GM13977 (cell line): ENCODE measurements around the gene FBRSL1.

ENCODE experiments used
- DNase-seq: peaks from one replicate; pipeline ENCODE4 v3.0.0; 2012; ENCODE audit warnings: low spot score
- CTCF ChIP-seq: IDR thresholded peaks from 2 replicates; pipeline ENCODE4 v1.5.1; 2012; ENCODE audit warnings: mild to moderate bottlenecking, control low read depth; ENCODE audit not compliant: insufficient read depth; ENCODE audit errors: extremely low read depth, missing control alignments
- in situ Hi-C: fragments of 300-500 bp; cut with MboI; formaldehyde crosslinking; loops from one replicate; pipeline ENCODE4 v1.12.0; 2022; ENCODE audit warnings: low sequenced_read_pairs, low pct_unique_long_range_greater_than_20kb, mixed read lengths, inconsistent platforms; ENCODE audit not compliant: unreplicated experiment

The FBRSL1 gene

DNA sequence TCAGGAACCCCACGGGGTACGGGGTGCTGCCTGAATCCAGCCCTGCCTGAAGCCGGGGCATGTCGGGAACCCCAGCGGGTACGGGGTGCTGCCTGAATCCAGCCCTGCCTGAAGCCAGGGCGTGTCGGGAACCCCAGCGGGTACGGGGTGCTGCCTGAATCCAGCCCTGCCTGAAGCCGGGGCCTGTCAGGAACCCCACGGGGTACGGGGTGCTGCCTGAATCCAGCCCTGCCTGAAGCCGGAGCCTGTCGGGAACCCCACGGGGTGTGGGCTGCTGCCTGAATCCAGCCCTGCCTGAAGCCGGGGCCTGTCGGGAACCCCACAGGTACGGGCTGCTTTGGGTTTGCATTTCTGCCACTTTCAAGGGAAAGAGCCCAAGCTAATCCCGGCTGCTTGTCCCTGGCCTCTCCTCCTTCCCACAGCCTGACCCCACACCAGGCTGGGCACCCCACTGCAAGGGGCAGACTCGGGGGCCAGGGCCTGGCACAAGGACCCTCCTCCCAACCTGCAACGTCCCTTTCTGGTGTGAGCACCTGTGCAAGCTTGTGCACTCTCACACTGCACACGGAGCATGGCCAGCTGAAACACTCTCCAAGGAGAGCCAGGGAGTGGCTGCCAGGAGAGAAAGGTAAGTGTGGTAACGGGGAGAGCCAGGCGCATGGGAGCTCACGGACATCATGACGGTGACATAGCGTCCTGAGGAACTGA lies 5.6 kb upstream of the FBRSL1 start:
- TF ChIP-seq CTCF = no peak
- in situ Hi-C loops = no loop called here
- DNase-seq = no peak

- TF ChIP-seq CTCF = no peak
- no peak for DNase-seq
- in situ Hi-C loops = no loop called here
Observed at GRCh38 chr12:132484891-132485441, 5.0 kb upstream of the FBRSL1 start.

GRCh38 chr12:132485619-132486018 lies 4.3 kb upstream of the FBRSL1 start:
- TF ChIP-seq CTCF = no peak
- DNase-seq = no peak
- in situ Hi-C loops = no loop called here

DNA sequence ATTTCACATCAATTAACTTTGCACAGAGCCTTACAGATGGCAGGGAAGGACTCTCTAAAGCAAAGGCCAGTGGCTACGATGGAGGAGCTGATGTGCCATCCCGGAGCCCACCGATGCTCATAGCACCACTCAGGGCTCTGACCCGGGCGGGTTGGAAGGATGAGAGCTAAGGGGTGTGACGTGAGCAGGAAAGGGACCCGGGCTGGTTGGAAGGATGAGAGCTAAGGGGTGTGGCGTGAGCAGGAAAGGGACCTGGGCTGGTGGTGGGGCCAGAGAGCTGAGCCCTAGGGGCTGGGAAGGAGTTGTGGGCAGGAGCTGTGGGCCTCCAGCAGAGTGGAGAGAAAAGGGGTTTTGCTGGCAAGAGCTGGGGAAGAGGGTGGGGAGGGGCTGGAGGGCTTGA lies 3.8 kb upstream of the FBRSL1 start:
- TF ChIP-seq CTCF = no peak
- no peak for DNase-seq
- in situ Hi-C loops = no loop called here

DNA sequence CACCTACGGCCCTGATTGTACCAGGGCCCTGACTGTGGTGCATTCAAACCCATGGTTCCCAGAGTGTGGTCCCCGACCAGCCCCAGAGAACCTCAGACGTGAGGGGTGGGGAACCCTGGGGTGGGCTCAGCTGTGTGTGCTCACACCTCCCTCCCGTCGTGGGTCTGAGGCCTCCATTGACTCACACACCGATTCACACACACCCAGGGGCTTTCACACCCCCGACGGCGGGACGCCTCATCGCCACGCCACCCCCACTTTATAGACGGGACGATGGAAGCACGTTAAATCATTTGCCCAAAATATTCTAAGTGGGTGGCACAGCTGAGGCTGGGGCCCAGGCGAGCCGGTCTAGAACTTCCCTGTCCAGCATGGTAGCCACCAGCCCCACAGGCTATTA lies 3.4 kb upstream of the FBRSL1 start:
- no peak for TF ChIP-seq CTCF
- in situ Hi-C loops = no loop called here
- DNase-seq = no peak

- no peak for TF ChIP-seq CTCF
- no peak for DNase-seq
Observed at GRCh38 chr12:132487311-132487741, 2.6 kb upstream of the FBRSL1 start.

More at GRCh38 chr12:132487311-132487741, 2.6 kb upstream of the FBRSL1 start:
- in situ Hi-C loops = no loop called here
